Fibroblast of lung (primary cell): ENCODE data around the gene MAPT. TPM values are rescaled to one million over a fixed set of nuclear protein-coding genes. Genes with fewer than 3 reads are reported as not detected.

Experiments used
- DNase-seq, 2 donors: peaks; one replicate each; pipeline versions ENCODE4 v3.0.0 to v3.0.0-alpha.2; 2010; ENCODE audit warnings: low read depth in 2 of 2
- H2AFZ ChIP-seq: 2 replicates; pipeline ENCODE4 v1.5.1; 2012; ENCODE audit warnings: low read length, control low read depth, inconsistent platforms
- H3K27ac ChIP-seq: 2 replicates; pipeline ENCODE4 v1.5.1; 2011; ENCODE audit warnings: low read length, control low read depth; ENCODE audit not compliant: insufficient read depth
- H3K27me3 ChIP-seq: 2 replicates; pipeline ENCODE4 v1.5.1; 2011; ENCODE audit warnings: mild to moderate bottlenecking, low read length; ENCODE audit not compliant: control insufficient read depth, insufficient read depth
- H3K36me3 ChIP-seq: 2 replicates; pipeline ENCODE4 v1.5.1; 2011; ENCODE audit warnings: low read length; ENCODE audit not compliant: control insufficient read depth, insufficient read depth
- H3K4me1 ChIP-seq: 2 replicates; pipeline ENCODE4 v1.5.1; 2011; ENCODE audit warnings: low read length; ENCODE audit not compliant: control insufficient read depth, insufficient read depth; ENCODE audit errors: extremely low read depth
- H3K4me2 ChIP-seq: 2 replicates; pipeline ENCODE4 v1.5.1; 2011; ENCODE audit warnings: low read length, control low read depth; ENCODE audit not compliant: insufficient read depth; ENCODE audit errors: extremely low read depth
- H3K4me3 ChIP-seq, 4 experiments: fragments of 200-600 bp in 1 of 4; sonication (generic) in 1 of 4; replicated peaks in 1 of 4; 2 replicates each; pipeline ENCODE4 v1.5.1; 2011 to 2016; ENCODE audit warnings: low read length in 4 of 4, low read depth in 3 of 4, mild to moderate bottlenecking in 3 of 4, control low read depth in 2 of 4, inconsistent platforms in 1 of 4, mixed read lengths in 1 of 4; ENCODE audit not compliant: insufficient read depth in 1 of 4; ENCODE audit errors: control extremely low read depth in 1 of 4
- H3K79me2 ChIP-seq: 2 replicates; pipeline ENCODE4 v1.5.1; 2012; ENCODE audit warnings: mild to moderate bottlenecking, low read length, inconsistent platforms; ENCODE audit not compliant: control insufficient read depth, insufficient read depth
- H3K9ac ChIP-seq: 2 replicates; pipeline ENCODE4 v1.5.1; 2011; ENCODE audit warnings: mild to moderate bottlenecking, low read length, control low read depth; ENCODE audit not compliant: insufficient read depth
- H3K9me3 ChIP-seq: 2 replicates; pipeline ENCODE4 v1.5.1; 2012; ENCODE audit warnings: low read depth, low read length; ENCODE audit not compliant: control insufficient read depth, insufficient read depth
- H4K20me1 ChIP-seq: 2 replicates; pipeline ENCODE4 v1.5.1; 2011; ENCODE audit warnings: low read length; ENCODE audit not compliant: control insufficient read depth, insufficient read depth; ENCODE audit errors: extremely low read depth
- CTCF ChIP-seq, 2 donors: IDR thresholded peaks in 1 of 2; conservative IDR thresholded peaks in 1 of 2; 1 replicate in 1 of 2; 2 replicates in 1 of 2; pipeline ENCODE4 v1.5.1; 2011 to 2012; ENCODE audit warnings: low read length in 2 of 2, control low read depth in 1 of 2, inconsistent platforms in 1 of 2, low read depth in 1 of 2, mild to moderate bottlenecking in 1 of 2
- EZH2 ChIP-seq: IDR thresholded peaks from 2 replicates; pipeline ENCODE4 v1.5.1; 2012; ENCODE audit warnings: low read length, control low read depth, mild to moderate bottlenecking; ENCODE audit errors: missing control alignments
- polyA plus RNA-seq, 2 donors: library from polyadenylated mRNA; depleted of rRNA in 1 of 2; stranded (reverse) in 1 of 2; unstranded in 1 of 2; fragments of >200 nt; gene quantifications; 2 replicates each; pipeline ENCODE4 v1.2.1, GENCODE V29; 2011 to 2012; ENCODE audit warnings: missing spikeins in 1 of 2
- total RNA-seq: library from RNA; depleted of rRNA; stranded (reverse); fragments of >200 nt; gene quantifications from 2 replicates; pipeline ENCODE4 v1.2.1, GENCODE V29; 2014

The MAPT gene
- total and polyA plus RNA-seq, 2 donors (not counting 1 experiment from before 2014, with no cell fraction given): 0.09 to 0.50 TPM

GRCh38 chr17:46023783-46024388 is 129.5 kb downstream of the MAPT start:
- H3K79me2 ChIP-seq: no peaks in the 10 kb centered on the region
- no peak overlapping the region for H3K27ac ChIP-seq
- no peak overlapping the region for H3K9ac ChIP-seq
- no peaks in the 10 kb centered on the region for H3K4me1 ChIP-seq
- no peak overlapping the region for H2AFZ ChIP-seq
- peaks cover 1% of the 10 kb centered on the region for H4K20me1 ChIP-seq
- H3K9me3 ChIP-seq: no peaks in the 10 kb centered on the region
- DNase-seq: no peak
- TF ChIP-seq EZH2 (no peak), CTCF (conservative IDR thresholded peaks at IDR 0.05 in 1 of 2, IDR thresholded peaks at IDR 0.05 in 1 of 2; ENCODE audit: low read depth in 1 of 2, low read length in 2 of 2) (no peak)
- no peaks in the 10 kb centered on the region for H3K27me3 ChIP-seq
- no peak overlapping the region for H3K4me2 ChIP-seq
- H3K4me3 ChIP-seq: no peak overlapping the region
- peaks cover 2% of the 10 kb centered on the region for H3K36me3 ChIP-seq

DNA sequence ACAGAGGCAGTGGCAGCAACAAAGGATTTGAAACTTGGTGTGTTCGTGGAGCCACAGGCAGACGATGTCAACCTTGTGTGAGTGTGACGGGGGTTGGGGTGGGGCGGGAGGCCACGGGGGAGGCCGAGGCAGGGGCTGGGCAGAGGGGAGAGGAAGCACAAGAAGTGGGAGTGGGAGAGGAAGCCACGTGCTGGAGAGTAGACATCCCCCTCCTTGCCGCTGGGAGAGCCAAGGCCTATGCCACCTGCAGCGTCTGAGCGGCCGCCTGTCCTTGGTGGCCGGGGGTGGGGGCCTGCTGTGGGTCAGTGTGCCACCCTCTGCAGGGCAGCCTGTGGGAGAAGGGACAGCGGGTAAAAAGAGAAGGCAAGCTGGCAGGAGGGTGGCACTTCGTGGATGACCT is 130.2 kb downstream of the MAPT start:
- peaks cover 2% of the 10 kb centered on the region for H3K36me3 ChIP-seq
- H3K79me2 ChIP-seq: no peaks in the 10 kb centered on the region
- TF ChIP-seq EZH2 (no peak), CTCF (conservative IDR thresholded peaks at IDR 0.05 in 1 of 2, IDR thresholded peaks at IDR 0.05 in 1 of 2; ENCODE audit: low read depth in 1 of 2, low read length in 2 of 2) (no peak)
- H3K4me2 ChIP-seq: no peak overlapping the region
- no peak overlapping the region for H3K4me3 ChIP-seq
- DNase-seq: no peak
- peaks cover 1% of the 10 kb centered on the region for H4K20me1 ChIP-seq
- no peaks in the 10 kb centered on the region for H3K27me3 ChIP-seq
- H3K9ac ChIP-seq: no peak overlapping the region
- no peak overlapping the region for H2AFZ ChIP-seq
- H3K27ac ChIP-seq: no peak overlapping the region
- H3K9me3 ChIP-seq: no peaks in the 10 kb centered on the region
- no peaks in the 10 kb centered on the region for H3K4me1 ChIP-seq

GRCh38 chr17:46025060-46025459 is 130.7 kb downstream of the MAPT start:
- H3K79me2 ChIP-seq: no peaks in the 10 kb centered on the region

More at GRCh38 chr17:46025060-46025459, 130.7 kb downstream of the MAPT start:
- Histone ChIP-seq H4K20me1 (peaks cover 1% of the 10 kb centered on the region), H2AFZ (no peak overlapping the region), H3K27me3 (no peaks in the 10 kb centered on the region), H3K4me3 (no peak overlapping the region), H3K36me3 (peaks cover 2% of the 10 kb centered on the region), H3K27ac (no peak overlapping the region), H3K9ac (no peak overlapping the region), H3K9me3 (no peaks in the 10 kb centered on the region), H3K4me1 (no peaks in the 10 kb centered on the region), H3K4me2 (no peak overlapping the region)
- no peak for TF ChIP-seq EZH2
- no peak for TF ChIP-seq CTCF (conservative IDR thresholded peaks at IDR 0.05 in 1 of 2, IDR thresholded peaks at IDR 0.05 in 1 of 2; ENCODE audit: low read depth in 1 of 2, low read length in 2 of 2)
- DNase-seq: no peak
